CD4-positive, alpha-beta memory T cell (primary cell): ENCODE data around the gene ZBTB22. TPM values are rescaled to one million over a fixed set of nuclear protein-coding genes. Genes with fewer than 3 reads are reported as not detected.
A peak's percentile ranks its signal among the peaks of the same experiment; 100 is the strongest.

Source experiments
- CTCF ChIA-PET: fragments of 350-600 bp; sonication (Branson Sonifier 250); formaldehyde crosslinking; loops from one replicate; lab custom pipeline; 2021; ENCODE audit warnings: inconsistent platforms; ENCODE audit not compliant: partially characterized antibody; lab: Charles Lee
- POLR2A ChIA-PET: fragments of 350-600 bp; sonication (Branson Sonifier 250); formaldehyde crosslinking; loops from one replicate; lab custom pipeline; 2021; ENCODE audit not compliant: partially characterized antibody; lab: Charles Lee
- DNase-seq, 5 donors: peaks; one replicate each; pipeline versions ENCODE4 v3.0.0 to v3.0.0-alpha.2; 2020 to 2022; ENCODE audit warnings: mixed read lengths in 1 of 5
- H3K27ac ChIP-seq: one replicate; pipeline ENCODE4 v1.7.0; 2013; ENCODE audit warnings: low read depth, low read length
- H3K27me3 ChIP-seq: 2 replicates; pipeline ENCODE4 v1.7.0; 2013; ENCODE audit warnings: mild to moderate bottlenecking, low read length, moderate library complexity; ENCODE audit not compliant: insufficient read depth
- H3K36me3 ChIP-seq: 2 replicates; pipeline ENCODE4 v1.7.0; 2013; ENCODE audit warnings: mild to moderate bottlenecking, low read length, moderate library complexity; ENCODE audit not compliant: insufficient read depth
- H3K4me1 ChIP-seq: 2 replicates; pipeline ENCODE4 v1.7.0; 2013; ENCODE audit warnings: mild to moderate bottlenecking, low read length, moderate library complexity; ENCODE audit not compliant: insufficient read depth
- H3K4me3 ChIP-seq, 2 donors: one replicate each; pipeline ENCODE4 v1.7.0; 2013; ENCODE audit warnings: low read length in 2 of 2, mild to moderate bottlenecking in 1 of 2
- H3K9me3 ChIP-seq, 2 donors: one replicate each; pipeline ENCODE4 v1.7.0; 2013; ENCODE audit warnings: low read length in 2 of 2, control low read depth in 1 of 2; ENCODE audit not compliant: control insufficient read depth in 1 of 2
- H3K27ac Mint-ChIP-seq, 7 donors: one replicate each; pipeline ENCODE4 v1.8.0; 2020 to 2021; ENCODE audit warnings: mixed read lengths in 7 of 7, mild to moderate bottlenecking in 6 of 7, inconsistent platforms in 3 of 7, moderate library complexity in 3 of 7
- H3K27me3 Mint-ChIP-seq, 2 donors: one replicate each; pipeline ENCODE4 v1.8.0; 2020 to 2021; ENCODE audit warnings: mixed read lengths in 2 of 2
- H3K36me3 Mint-ChIP-seq, 2 donors: one replicate each; pipeline ENCODE4 v1.8.0; 2020 to 2021; ENCODE audit warnings: mixed read lengths in 2 of 2, inconsistent platforms in 1 of 2, mild to moderate bottlenecking in 1 of 2
- H3K4me1 Mint-ChIP-seq, 4 donors: one replicate each; pipeline ENCODE4 v1.8.0; 2020 to 2021; ENCODE audit warnings: mixed read lengths in 4 of 4, mild to moderate bottlenecking in 1 of 4
- H3K4me3 Mint-ChIP-seq, 8 donors: one replicate each; pipeline ENCODE4 v1.8.0; 2020 to 2021; ENCODE audit warnings: mixed read lengths in 8 of 8, mild to moderate bottlenecking in 7 of 8, moderate library complexity in 6 of 8, inconsistent platforms in 3 of 8
- H3K9me3 Mint-ChIP-seq, 8 donors: one replicate each; pipeline ENCODE4 v1.8.0; 2020 to 2021; ENCODE audit warnings: mixed read lengths in 8 of 8, mild to moderate bottlenecking in 5 of 8, inconsistent platforms in 3 of 8, moderate library complexity in 1 of 8
- intact Hi-C: fragments of 100-400 bp; cut with micrococcal nuclease; formaldehyde crosslinking; loops from one replicate; pipeline ENCODE4 v1.15.1; 2023
- polyA plus RNA-seq, 2 donors: library from polyadenylated mRNA; unstranded; fragments of 300-500 nt; fragmentation: Illumina TruSeq; gene quantifications; one replicate each; pipeline ENCODE4 v1.2.3, GENCODE V29; 2021
- total RNA-seq, 2 experiments: library from RNA; stranded (reverse); gene quantifications; one replicate each; pipeline ENCODE4 v1.2.3, GENCODE V29; 2021

The ZBTB22 gene
- total and polyA plus RNA-seq, 4 experiments from 2014 or later: 15.3 to 28.7 (median 23.5) TPM

- Histone ChIP-seq H3K27ac (peak overlapping the region; percentile 71), H3K9me3 (no peaks in the 10 kb centered on the region), H3K4me3 (peak overlapping the region in 1 of 2 donors; percentile 73), H3K4me1 (peaks cover 30% of the 10 kb centered on the region), H3K36me3 (peaks cover 58% of the 10 kb centered on the region), H3K27me3 (no peaks in the 10 kb centered on the region)
- peaks cover 24 to 48% (median 36%) of the 10 kb centered on the region in 4 donors for H3K4me1 Mint-ChIP-seq
- H3K27me3 Mint-ChIP-seq: no peaks in the 10 kb centered on the region
- no peak for DNase-seq
- H3K9me3 Mint-ChIP-seq: no peaks in the 10 kb centered on the region
- ChIA-PET POLR2A (interaction anchor here (1.0 to 8.8 kb wide), 9 partner anchors 10 to 120 kb away, joined by 3 to 220 read pairs (median 62); partner anchors contain the start of genes B3GALT4, PHF1, RGL2 and RPS18), CTCF (interaction anchor here (1.2 to 3.0 kb wide), 5 partner anchors 9 to 55 kb away, joined by 3 to 17 read pairs (median 12); partner anchors contain the start of genes RGL2, RPS18 and VPS52)
- peak overlapping the region; percentile 96 to 100 (median 98) for H3K4me3 Mint-ChIP-seq
- peaks cover 16 to 48% of the 10 kb centered on the region in 2 donors for H3K36me3 Mint-ChIP-seq
- intact Hi-C loops: no loop called here
- peak overlapping the region; percentile 37 to 97 (median 84) for H3K27ac Mint-ChIP-seq
Measured at GRCh38 chr6:33290459-33290858, 27.1 kb downstream of the ZBTB22 start.

- Mint-ChIP-seq H3K36me3 (peaks cover 16 to 49% of the 10 kb centered on the region in 2 donors), H3K4me1 (peaks cover 24 to 48% (median 36%) of the 10 kb centered on the region in 4 donors), H3K9me3 (no peaks in the 10 kb centered on the region), H3K4me3 (peak overlapping the region; percentile 96 to 100 (median 98)), H3K27me3 (no peaks in the 10 kb centered on the region), H3K27ac (peak overlapping the region; percentile 79 to 98 (median 95))
- ChIA-PET POLR2A (interaction anchor here (0.6 to 8.8 kb wide), 20 partner anchors 10 to 318 kb away, joined by 3 to 220 read pairs (median 10); partner anchors contain the start of genes B3GALT4, CUTA, PHF1 and RGL2), CTCF (interaction anchor here (1.1 to 3.0 kb wide), 9 partner anchors 9 to 92 kb away, joined by 3 to 17 read pairs (median 7); partner anchors contain the start of genes RGL2, RPS18 and VPS52)
- Histone ChIP-seq H3K4me3 (peak overlapping the region; percentile 73 to 84), H3K4me1 (peaks cover 30% of the 10 kb centered on the region), H3K27me3 (no peaks in the 10 kb centered on the region), H3K36me3 (peaks cover 52% of the 10 kb centered on the region), H3K9me3 (no peaks in the 10 kb centered on the region), H3K27ac (peak overlapping the region; percentile 71)
- intact Hi-C loops: loop anchor here (1.0 kb wide), 7 partner anchors 9 to 101 kb away; partner anchors contain the start of genes B3GALT4, KIFC1 and VPS52
- DNase-seq: no peak
Measured at GRCh38 chr6:33289784-33290315, 27.7 kb downstream of the ZBTB22 start.

- peak within 1 kb of the TSS; percentile 73 to 84 for H3K4me3 ChIP-seq
Measured at GRCh38 chr6:33288921-33289783, 28.4 kb downstream of the ZBTB22 start, which contains the start of the genes PFDN6 and WDR46. Gene PFDN6, plus strand, starts transcription at chr6:33289601. Its CDS starts 256 bp downstream, at chr6:33289857. Gene WDR46, minus strand, starts transcription at chr6:33289239. Its CDS starts 69 bp downstream, at chr6:33289170.

GRCh38 chr6:33288141-33288920 lies 29.2 kb downstream of the ZBTB22 start:
- Mint-ChIP-seq H3K4me1 (peaks cover 24 to 48% (median 36%) of the 10 kb centered on the region in 4 donors), H3K27ac (peak overlapping the region; percentile 79 to 98 (median 95)), H3K9me3 (no peaks in the 10 kb centered on the region), H3K4me3 (peak overlapping the region; percentile 96 to 100 (median 98)), H3K27me3 (no peaks in the 10 kb centered on the region), H3K36me3 (peaks cover 20 to 47% of the 10 kb centered on the region in 2 donors)
- no peak for DNase-seq
- H3K9me3 ChIP-seq: no peaks in the 10 kb centered on the region
- ChIA-PET POLR2A (interaction anchor here (0.9 to 8.8 kb wide), 18 partner anchors 11 to 443 kb away, joined by 3 to 220 read pairs (median 10); partner anchors contain the start of genes B3GALT4, CUTA, PHF1 and RGL2), CTCF (interaction anchor here (0.9 to 3.0 kb wide), 10 partner anchors 7 to 130 kb away, joined by 3 to 17 read pairs (median 8); partner anchors contain the start of genes B3GALT4, CUTA, RGL2 and RPS18)
- H3K4me3 ChIP-seq: peak overlapping the region; percentile 73 to 84
- intact Hi-C loops: no loop called here
- no peaks in the 10 kb centered on the region for H3K27me3 ChIP-seq
- H3K4me1 ChIP-seq: peaks cover 30% of the 10 kb centered on the region
- H3K27ac ChIP-seq: peak overlapping the region; percentile 71
- H3K36me3 ChIP-seq: peaks cover 37% of the 10 kb centered on the region

More at GRCh38 chr6:33288921-33289783, 28.4 kb downstream of the ZBTB22 start, which contains the start of the genes PFDN6 and WDR46:
- ChIA-PET CTCF (interaction anchor here (0.9 to 3.0 kb wide), 12 partner anchors 8 to 129 kb away, joined by 3 to 17 read pairs (median 6); partner anchors contain the start of genes B3GALT4, CUTA, RGL2 and RPS18), POLR2A (interaction anchor here (0.6 to 8.8 kb wide), 22 partner anchors 11 to 444 kb away, joined by 3 to 220 read pairs (median 8); partner anchors contain the start of genes B3GALT4, CUTA, PHF1 and RGL2)
- peaks cover 20 to 49% of the 10 kb centered on the region in 2 donors for H3K36me3 Mint-ChIP-seq
- no peaks in the 10 kb centered on the region for H3K9me3 Mint-ChIP-seq
- H3K36me3 ChIP-seq: peaks cover 45% of the 10 kb centered on the region
- H3K4me3 Mint-ChIP-seq: peak within 1 kb of the TSS; percentile 96 to 100 (median 98)
- H3K27me3 Mint-ChIP-seq: no peaks in the 10 kb centered on the region
- peak; percentile 87 to 92 (median 89) for DNase-seq
- no peaks in the 10 kb centered on the region for H3K27me3 ChIP-seq
- peaks cover 24 to 48% (median 36%) of the 10 kb centered on the region in 4 donors for H3K4me1 Mint-ChIP-seq
- peak within 1 kb of the TSS; percentile 79 to 98 (median 95) for H3K27ac Mint-ChIP-seq
- H3K27ac ChIP-seq: peak within 1 kb of the TSS; percentile 71
- intact Hi-C loops: loop anchor here (1.0 kb wide), 7 partner anchors 10 to 102 kb away; partner anchors contain the start of genes B3GALT4, KIFC1 and VPS52
- H3K4me1 ChIP-seq: peaks cover 30% of the 10 kb centered on the region
- H3K9me3 ChIP-seq: no peaks in the 10 kb centered on the region

- POLR2A ChIA-PET: interaction anchor here (2.7 to 8.8 kb wide), 7 partner anchors 10 to 57 kb away, joined by 22 to 220 read pairs (median 66); partner anchors contain the start of genes B3GALT4, RGL2, RPS18 and TAPBP
- peaks cover 20 to 48% of the 10 kb centered on the region in 2 donors for H3K36me3 Mint-ChIP-seq
- Histone ChIP-seq H3K36me3 (peaks cover 31% of the 10 kb centered on the region), H3K27me3 (no peaks in the 10 kb centered on the region), H3K4me1 (peaks cover 30% of the 10 kb centered on the region), H3K9me3 (no peaks in the 10 kb centered on the region), H3K27ac (peak overlapping the region; percentile 71), H3K4me3 (no peak overlapping the region)
- CTCF ChIA-PET: interaction anchor here (1.3 kb wide), 1 partner anchor 10 kb away, joined by 5 read pairs; the partner anchor contains the start of gene B3GALT4
- peak overlapping the region in 4 of 7 donors; percentile 30 to 63 (median 59) for H3K27ac Mint-ChIP-seq
- peaks cover 24 to 48% (median 36%) of the 10 kb centered on the region in 4 donors for H3K4me1 Mint-ChIP-seq
- peak overlapping the region; percentile 69 to 100 (median 98) for H3K4me3 Mint-ChIP-seq
- no peak for DNase-seq
- intact Hi-C loops: no loop called here
- H3K27me3 Mint-ChIP-seq: no peaks in the 10 kb centered on the region
- no peaks in the 10 kb centered on the region for H3K9me3 Mint-ChIP-seq
Measured at GRCh38 chr6:33286946-33287914, 30.3 kb downstream of the ZBTB22 start.
